Measurements from ENCODE around the gene KIF6.

Gene KIF6, protein sequence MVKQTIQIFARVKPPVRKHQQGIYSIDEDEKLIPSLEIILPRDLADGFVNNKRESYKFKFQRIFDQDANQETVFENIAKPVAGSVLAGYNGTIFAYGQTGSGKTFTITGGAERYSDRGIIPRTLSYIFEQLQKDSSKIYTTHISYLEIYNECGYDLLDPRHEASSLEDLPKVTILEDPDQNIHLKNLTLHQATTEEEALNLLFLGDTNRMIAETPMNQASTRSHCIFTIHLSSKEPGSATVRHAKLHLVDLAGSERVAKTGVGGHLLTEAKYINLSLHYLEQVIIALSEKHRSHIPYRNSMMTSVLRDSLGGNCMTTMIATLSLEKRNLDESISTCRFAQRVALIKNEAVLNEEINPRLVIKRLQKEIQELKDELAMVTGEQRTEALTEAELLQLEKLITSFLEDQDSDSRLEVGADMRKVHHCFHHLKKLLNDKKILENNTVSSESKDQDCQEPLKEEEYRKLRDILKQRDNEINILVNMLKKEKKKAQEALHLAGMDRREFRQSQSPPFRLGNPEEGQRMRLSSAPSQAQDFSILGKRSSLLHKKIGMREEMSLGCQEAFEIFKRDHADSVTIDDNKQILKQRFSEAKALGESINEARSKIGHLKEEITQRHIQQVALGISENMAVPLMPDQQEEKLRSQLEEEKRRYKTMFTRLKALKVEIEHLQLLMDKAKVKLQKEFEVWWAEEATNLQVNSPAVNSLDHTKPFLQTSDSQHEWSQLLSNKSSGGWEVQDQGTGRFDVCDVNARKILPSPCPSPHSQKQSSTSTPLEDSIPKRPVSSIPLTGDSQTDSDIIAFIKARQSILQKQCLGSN

DNA sequence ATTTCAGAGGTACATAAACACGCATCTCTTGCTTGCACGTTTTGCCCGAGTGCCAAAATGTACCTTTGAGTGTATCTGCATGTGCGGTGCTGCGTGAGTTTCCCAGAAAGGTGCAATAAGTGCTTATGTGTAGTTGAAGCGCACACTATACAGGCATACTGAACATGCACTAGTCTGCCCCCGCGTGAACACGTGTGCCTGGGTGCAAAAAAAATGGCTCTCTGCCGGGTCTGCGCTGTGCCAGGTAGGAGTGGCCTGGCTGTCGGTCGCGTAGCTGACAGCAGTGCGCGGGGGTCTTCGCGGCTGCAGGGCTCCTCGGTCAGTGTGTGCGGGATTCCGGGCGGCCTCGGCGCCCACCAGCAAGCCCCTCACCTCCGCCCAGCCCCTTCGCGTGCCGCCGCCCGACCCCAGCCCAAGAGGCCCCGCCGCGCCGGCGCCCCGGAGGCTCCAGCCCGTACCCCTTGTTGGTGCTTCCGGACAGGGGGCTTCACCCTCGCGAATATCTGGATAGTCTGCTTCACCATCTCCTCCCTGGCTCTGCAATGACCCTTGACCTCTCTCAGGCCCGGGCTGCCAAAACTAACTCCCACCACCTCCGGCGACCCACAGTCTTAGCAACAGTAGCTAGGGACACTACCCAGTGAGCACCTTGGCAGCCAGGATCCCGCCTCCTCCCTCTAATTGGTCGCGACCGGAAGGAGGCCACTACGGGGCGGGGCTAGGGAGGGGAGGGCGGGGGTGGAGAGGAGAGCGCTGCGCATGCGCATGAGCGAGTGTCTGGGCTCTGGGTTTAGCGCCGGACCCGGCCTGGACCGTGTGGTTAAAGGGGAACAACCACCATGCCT is at the start of gene KIF6:
KIF6 (minus strand) TSS at position 622 of the 845 bp plus-strand sequence; CDS start at position 524, 98 bp downstream.
- H3K27ac Mint-ChIP-seq = peak within 1 kb of the TSS; percentile 87

DNA sequence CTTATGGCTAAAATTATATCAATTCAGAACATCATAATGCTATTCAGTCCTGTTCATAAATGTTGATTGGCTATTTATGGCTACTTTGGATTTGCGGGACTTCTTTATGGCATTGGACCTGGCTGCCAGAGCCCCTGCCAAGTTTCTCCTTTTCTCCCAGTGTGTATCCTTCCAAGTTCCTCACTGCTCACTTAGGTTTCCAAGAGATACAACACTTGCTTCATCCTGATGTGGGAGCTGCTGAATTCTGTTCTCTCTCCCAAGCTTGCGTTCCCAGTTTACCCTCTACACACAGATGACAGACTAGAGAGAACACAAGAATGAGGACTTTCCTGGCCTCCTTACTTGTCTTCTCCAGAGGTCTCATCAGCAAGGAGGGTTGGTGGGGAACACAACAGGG is 48.6 kb upstream of the KIF6 start:
- Mint-ChIP-seq H3K27ac (no peak overlapping the region), H3K4me1 (ENCODE audit: low read depth) (no peaks in the 10 kb centered on the region), H3K36me3 (ENCODE audit: low read depth) (no peaks in the 10 kb centered on the region), H3K4me3 (no peak overlapping the region), H3K9me3 (no peaks in the 10 kb centered on the region), H3K27me3 (peaks cover 14% of the 10 kb centered on the region)
- no peak for DNase-seq

More for the DNA sequence above, at the start of gene KIF6:
- Mint-ChIP-seq H3K9me3 (no peaks in the 10 kb centered on the region), H3K4me3 (peak within 1 kb of the TSS; percentile 88), H3K27me3 (peaks cover 20% of the 10 kb centered on the region), H3K4me1 (ENCODE audit: low read depth) (peaks cover 9% of the 10 kb centered on the region), H3K36me3 (ENCODE audit: low read depth) (peaks cover 2% of the 10 kb centered on the region)
- peak; percentile 83 for DNase-seq

DNA sequence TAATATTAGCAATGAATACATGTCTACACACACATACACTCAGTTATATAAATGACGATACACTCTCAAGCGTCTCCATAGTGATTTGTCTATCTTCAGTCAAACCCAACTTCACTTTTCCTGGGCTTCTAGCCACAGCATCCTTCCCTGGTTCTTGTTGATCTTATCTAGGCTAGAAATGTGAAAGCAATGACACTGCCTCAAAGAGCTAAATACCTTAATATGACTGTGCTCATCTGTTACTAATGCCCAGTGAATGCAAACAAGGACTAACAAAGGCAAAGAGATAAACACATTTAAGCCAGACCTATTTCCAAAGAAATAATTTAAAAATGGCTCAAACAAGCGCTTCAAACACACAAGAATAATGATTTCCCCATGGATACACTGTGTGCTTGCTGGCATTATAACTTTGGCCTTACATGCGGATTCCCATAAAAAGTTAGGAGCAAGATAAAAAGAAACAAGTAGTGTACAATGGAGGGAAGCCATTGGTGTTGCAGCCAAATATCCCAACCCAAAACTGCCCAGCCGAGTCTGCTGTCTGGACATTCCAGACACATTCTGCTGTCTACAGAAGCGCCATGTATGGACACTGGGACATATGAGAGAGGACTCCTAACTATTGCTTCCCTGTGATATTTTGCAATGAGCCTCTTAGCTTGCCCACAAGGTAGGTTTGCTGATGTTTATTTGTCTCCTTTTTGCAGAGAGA is 47.5 kb upstream of the KIF6 start:
- no peaks in the 10 kb centered on the region for H3K36me3 Mint-ChIP-seq (ENCODE audit: low read depth)
- peaks cover 14% of the 10 kb centered on the region for H3K27me3 Mint-ChIP-seq
- H3K27ac Mint-ChIP-seq = no peak overlapping the region
- H3K9me3 Mint-ChIP-seq = no peaks in the 10 kb centered on the region
- DNase-seq = no peak
- H3K4me1 Mint-ChIP-seq (ENCODE audit: low read depth) = no peaks in the 10 kb centered on the region
- no peak overlapping the region for H3K4me3 Mint-ChIP-seq

DNA sequence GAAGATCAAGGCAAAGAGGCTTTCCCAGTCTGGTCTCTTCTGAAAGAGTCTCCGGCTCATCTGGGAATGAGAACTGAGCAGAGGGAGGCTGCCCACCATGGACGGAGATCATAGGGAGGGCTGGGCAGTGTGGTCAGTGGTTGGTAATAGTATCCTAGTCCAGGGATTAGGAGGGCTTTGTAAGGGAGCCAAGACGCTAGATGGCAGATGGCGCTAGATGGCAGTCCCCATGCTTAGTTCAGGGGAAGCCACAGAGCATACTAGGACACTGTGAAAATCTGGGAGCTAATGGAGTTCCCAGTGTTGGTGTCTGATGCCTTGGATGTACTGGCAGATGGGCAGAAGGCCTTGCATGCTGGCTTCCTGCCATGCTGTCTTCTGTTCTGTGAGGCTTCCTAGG is 45.2 kb upstream of the KIF6 start:
- no peak overlapping the region for H3K4me3 Mint-ChIP-seq

DNA sequence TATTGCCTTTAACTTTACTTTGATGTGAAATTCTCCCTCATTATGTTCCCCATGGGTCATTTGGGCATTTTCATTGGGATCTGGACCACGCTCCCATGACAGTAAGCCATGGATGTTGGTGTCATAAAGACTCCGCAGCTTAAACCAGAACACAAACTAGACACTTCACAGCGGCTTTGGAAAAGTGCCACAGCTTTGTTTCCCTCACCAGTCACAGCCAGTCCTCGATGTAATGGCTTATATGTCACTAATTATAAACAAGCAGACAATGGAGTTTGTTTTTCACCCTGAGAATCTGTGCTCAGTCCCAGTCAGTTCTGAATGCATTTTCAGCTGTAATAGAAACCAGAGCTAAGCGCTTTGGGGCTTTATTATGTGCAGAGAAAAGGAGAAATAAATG is 43.8 kb upstream of the KIF6 start:
- H3K27ac Mint-ChIP-seq = no peak overlapping the region
- no peaks in the 10 kb centered on the region for H3K4me1 Mint-ChIP-seq (ENCODE audit: low read depth)
- no peak overlapping the region for H3K4me3 Mint-ChIP-seq
- H3K9me3 Mint-ChIP-seq = no peaks in the 10 kb centered on the region
- no peak for DNase-seq
- H3K36me3 Mint-ChIP-seq (ENCODE audit: low read depth) = no peaks in the 10 kb centered on the region
- peaks cover 18% of the 10 kb centered on the region for H3K27me3 Mint-ChIP-seq

More for the DNA sequence above, 45.2 kb upstream of the KIF6 start:
- Mint-ChIP-seq H3K27me3 (peaks cover 20% of the 10 kb centered on the region), H3K36me3 (ENCODE audit: low read depth) (no peaks in the 10 kb centered on the region), H3K4me1 (ENCODE audit: low read depth) (no peaks in the 10 kb centered on the region), H3K9me3 (no peaks in the 10 kb centered on the region), H3K27ac (no peak overlapping the region)
- DNase-seq = no peak

DNA sequence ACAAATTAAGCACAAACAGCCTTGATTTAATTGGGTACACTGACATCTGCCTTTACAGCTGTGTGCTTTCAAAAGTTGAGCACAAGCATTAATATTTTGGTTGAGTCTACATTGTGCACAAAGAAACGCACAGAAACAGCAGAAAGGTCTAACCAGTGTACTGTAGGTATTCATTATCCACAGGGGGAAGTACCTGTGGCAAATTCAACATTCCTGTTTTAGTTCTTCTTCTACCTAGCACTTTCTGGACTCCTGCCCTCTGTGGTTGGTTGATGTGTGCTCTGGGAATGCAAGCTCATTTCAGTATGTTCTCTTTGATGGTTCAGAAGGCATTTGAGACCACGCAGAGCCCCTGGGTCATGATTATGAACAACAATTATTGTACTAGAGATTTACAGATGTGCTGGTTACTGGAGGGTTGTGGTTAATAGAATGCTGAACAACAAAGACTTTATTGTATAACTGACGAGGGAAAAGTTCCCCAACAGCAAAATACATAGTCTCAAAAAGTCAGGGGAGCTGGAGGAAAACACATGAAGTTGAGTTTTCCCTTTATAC is 40.4 kb upstream of the KIF6 start:
- DNase-seq = no peak
- Mint-ChIP-seq H3K4me1 (ENCODE audit: low read depth) (no peaks in the 10 kb centered on the region), H3K36me3 (ENCODE audit: low read depth) (no peaks in the 10 kb centered on the region), H3K27ac (no peak overlapping the region), H3K9me3 (no peaks in the 10 kb centered on the region), H3K27me3 (peaks cover 29% of the 10 kb centered on the region), H3K4me3 (no peak overlapping the region)

DNA sequence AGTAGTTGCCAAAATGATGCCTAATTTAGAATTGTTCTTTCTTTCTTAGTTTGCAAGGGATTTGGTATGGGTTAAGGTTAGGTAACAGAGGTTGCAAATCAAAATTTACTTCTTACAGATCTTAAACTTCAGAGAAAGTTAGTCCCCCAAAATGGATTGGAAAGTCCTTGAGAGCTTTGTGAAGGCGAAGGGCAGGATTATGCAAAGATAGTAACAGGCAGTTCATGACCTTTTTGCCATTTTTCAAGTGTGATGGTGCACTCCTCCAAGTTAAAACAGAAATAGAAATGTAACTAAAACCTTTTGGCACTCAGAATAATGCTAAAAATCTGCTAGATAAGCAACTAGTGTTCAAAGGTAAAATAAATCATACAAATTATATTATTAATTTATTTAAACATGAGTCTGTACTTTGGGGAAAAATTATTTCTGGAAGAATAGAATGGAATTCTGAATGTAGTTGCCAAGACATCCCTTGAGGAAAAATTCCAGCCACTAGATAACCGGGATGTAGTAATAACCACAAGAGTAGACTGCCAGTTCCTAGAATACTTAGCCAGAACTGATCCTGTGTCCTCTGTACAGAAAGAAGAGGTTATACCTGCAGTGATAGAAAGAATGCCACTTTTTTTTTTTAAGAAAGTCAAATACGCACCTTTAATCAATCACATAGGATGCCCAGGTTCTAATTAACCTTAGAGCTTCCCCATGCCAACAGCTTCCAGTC is 35.2 kb upstream of the KIF6 start:
- Mint-ChIP-seq H3K9me3 (no peaks in the 10 kb centered on the region), H3K36me3 (ENCODE audit: low read depth) (no peaks in the 10 kb centered on the region), H3K27ac (no peak overlapping the region), H3K4me3 (no peak overlapping the region), H3K4me1 (ENCODE audit: low read depth) (no peaks in the 10 kb centered on the region), H3K27me3 (peaks cover 25% of the 10 kb centered on the region)
- DNase-seq = no peak

DNA sequence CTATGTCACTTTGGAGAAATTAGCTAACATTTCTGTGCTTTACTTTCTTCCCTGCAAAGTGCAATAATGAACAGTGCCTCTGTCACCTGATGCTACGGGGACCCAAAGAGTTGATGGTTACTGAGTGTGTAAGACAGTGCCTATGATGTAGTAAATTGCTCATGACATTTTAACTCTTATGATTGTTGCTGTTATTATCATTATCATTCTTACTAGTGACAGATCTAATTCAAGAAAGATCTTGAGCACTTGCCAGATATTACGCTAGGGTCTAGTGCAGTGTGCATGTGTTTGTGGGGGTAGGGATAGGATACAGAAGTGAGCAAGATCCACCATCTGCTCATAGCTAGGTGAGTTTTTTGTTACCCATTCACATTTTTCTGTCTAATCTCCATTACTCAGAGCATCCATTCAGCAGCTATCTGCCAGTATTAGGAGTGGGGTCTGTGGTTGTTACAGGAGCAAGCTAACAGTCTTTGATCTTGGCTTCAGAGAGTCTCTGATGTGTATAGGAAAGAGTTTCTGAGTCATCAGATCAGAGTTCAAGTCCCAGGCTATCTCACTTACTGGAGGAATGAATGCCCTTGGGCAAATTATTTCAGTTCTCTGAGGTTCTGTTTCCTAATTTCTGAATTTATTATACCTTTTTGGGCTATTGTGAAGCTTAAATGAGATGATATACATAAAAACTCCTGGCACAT is 33.8 kb upstream of the KIF6 start:
- Mint-ChIP-seq H3K36me3 (ENCODE audit: low read depth) (no peaks in the 10 kb centered on the region), H3K27ac (no peak overlapping the region), H3K4me1 (ENCODE audit: low read depth) (no peaks in the 10 kb centered on the region), H3K9me3 (no peaks in the 10 kb centered on the region), H3K4me3 (no peak overlapping the region), H3K27me3 (peaks cover 22% of the 10 kb centered on the region)
- no peak for DNase-seq

DNA sequence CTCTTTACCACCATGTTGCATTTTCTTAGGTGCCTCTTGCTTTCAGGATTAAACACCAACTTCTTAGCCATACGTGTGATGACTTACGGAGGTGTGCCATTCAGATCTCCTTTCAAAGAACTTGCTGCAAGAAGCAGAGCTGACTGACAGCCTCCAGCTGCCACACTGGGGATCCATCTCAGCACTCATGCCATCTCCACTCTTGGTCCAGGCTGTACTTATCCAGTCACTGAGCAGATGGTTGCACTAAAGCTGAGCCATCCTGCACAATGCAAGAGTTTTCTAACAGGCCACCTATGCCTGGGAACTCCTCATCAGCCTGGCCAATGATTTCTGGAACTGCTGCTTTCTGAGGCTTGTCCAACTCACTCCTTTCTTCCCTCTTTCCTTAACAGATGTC is 31.4 kb upstream of the KIF6 start:
- no peak for DNase-seq
- no peak overlapping the region for H3K4me3 Mint-ChIP-seq
- no peaks in the 10 kb centered on the region for H3K9me3 Mint-ChIP-seq
- no peaks in the 10 kb centered on the region for H3K36me3 Mint-ChIP-seq (ENCODE audit: low read depth)
- no peaks in the 10 kb centered on the region for H3K4me1 Mint-ChIP-seq (ENCODE audit: low read depth)
- H3K27ac Mint-ChIP-seq = no peak overlapping the region
- peaks cover 12% of the 10 kb centered on the region for H3K27me3 Mint-ChIP-seq

DNA sequence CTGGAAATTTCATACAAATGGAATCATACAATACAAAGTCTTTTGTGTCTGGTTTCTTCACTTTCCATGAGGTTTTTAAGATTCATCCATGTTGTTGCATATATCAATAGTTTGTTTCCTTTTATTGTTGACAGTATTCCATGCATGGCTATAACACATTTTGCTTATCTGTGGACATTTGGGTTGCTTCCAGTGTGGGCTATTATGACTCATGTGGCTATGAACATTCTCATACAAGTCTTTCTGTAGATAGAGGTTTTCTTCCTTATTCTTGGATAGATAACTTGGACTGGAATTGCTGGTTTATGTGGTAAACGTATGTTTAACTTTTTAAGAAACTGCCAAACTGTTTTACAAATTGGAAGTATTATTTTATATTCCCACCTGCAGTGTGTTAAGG is 30.0 kb upstream of the KIF6 start:
- no peak for DNase-seq
- H3K36me3 Mint-ChIP-seq (ENCODE audit: low read depth) = no peaks in the 10 kb centered on the region
- no peak overlapping the region for H3K27ac Mint-ChIP-seq
- H3K4me1 Mint-ChIP-seq (ENCODE audit: low read depth) = no peaks in the 10 kb centered on the region
- H3K27me3 Mint-ChIP-seq = peaks cover 15% of the 10 kb centered on the region
- H3K4me3 Mint-ChIP-seq = no peak overlapping the region
- H3K9me3 Mint-ChIP-seq = no peaks in the 10 kb centered on the region

DNA sequence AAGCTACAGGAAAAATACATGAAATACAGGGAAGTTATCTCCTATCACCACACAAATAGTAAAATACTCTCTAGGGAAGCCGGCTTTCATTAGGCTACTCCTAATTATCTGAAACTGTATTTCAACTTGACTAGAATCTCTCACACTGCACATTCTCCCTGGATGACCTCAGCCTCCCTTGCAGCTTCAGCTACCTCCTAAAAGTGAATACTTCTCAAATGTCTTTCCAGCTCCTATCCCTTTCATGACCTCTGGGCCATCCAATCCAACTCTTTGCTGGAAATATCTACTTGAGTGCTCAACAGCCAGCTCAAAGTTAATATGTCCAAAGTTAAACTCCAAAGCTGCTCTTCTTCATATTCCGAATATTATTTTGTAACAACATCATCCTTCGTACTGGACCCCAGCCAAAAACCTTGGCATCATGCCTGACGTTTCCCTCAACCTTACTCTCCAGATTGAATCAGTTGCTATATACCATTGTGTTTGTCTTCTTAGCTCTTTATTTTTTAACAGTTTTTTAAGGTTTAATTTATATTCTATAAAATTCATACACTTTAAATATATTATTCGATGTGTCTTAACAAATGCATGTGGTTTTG is 29.4 kb upstream of the KIF6 start:
- H3K4me1 Mint-ChIP-seq (ENCODE audit: low read depth) = no peaks in the 10 kb centered on the region
- H3K27ac Mint-ChIP-seq = no peak overlapping the region
- no peaks in the 10 kb centered on the region for H3K9me3 Mint-ChIP-seq
- DNase-seq = no peak
- peaks cover 15% of the 10 kb centered on the region for H3K27me3 Mint-ChIP-seq
- no peak overlapping the region for H3K4me3 Mint-ChIP-seq
- H3K36me3 Mint-ChIP-seq (ENCODE audit: low read depth) = no peaks in the 10 kb centered on the region

DNA sequence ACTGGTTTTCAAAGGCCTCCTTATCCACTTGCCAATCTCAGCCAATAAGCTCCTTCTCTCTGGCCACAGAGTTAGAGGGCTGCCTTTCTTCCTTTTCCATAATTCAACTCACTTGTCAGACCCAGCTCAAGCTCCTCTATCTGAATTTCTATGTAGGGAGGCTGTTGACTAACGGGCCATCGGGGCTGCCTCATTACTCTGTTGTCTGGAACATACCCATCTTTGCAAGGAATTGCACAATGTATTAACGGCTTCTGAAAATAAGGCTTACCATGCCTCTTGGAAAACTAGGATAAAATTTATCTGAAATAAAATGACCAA is 28.5 kb upstream of the KIF6 start:
- Mint-ChIP-seq H3K36me3 (ENCODE audit: low read depth) (no peaks in the 10 kb centered on the region), H3K9me3 (no peaks in the 10 kb centered on the region), H3K4me1 (ENCODE audit: low read depth) (no peaks in the 10 kb centered on the region), H3K27ac (no peak overlapping the region), H3K4me3 (no peak overlapping the region), H3K27me3 (peaks cover 9% of the 10 kb centered on the region)
- DNase-seq = no peak
